ENCODE measurements around the gene STYXL1. TPM values are rescaled to one million over a fixed set of nuclear protein-coding genes. Genes with fewer than 3 reads are reported as not detected.

Gene STYXL1
- total RNA-seq, 4 donors from 2014 or later = 10.0 to 31.5 (median 17.3) TPM

DNA sequence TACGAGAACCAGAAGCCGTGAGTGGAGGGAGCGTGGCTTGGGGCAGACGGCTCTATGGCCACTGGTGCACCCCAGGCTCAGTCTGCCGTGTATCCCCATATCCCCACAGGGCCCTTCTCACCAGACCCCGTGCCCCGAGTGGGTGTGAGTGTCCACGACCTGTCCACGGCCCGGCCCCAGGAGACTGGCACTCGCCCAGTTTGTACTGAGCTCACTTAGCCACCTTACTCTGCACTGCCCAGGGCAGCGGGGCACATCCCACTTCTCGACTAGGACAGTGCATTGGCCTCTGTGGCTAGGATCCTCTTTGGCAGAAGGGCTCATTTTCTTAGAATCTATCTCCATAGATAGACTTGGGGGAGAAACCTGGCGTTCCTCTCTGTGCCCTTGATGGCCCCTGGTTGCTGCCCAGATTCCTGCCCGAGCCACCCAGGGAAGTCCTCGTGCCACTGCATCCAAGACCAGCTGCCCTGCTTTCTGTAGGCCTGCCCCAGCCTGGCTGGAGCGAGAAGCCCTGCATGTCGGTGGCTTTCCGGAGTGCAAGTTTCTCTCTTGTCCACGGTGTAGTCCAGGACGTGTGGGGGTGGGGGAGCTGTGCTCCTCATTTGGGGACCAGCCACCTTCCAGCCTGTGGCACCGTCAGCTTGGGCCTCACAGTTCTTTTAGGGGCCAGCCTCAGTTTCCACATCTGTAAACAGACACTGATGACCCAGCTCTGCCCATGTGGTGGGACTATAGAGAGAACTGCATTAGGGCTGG, 65.3 kb downstream of the STYXL1 start:
- DNase-seq (no peak), ATAC-seq (no peak)
- H3K27ac ChIP-seq = peak overlapping the region; percentile 8 to 71 (median 54)
- H3K4me3 ChIP-seq = no peak overlapping the region
- no peaks in the 10 kb centered on the region for H3K9me3 ChIP-seq
- H3K27me3 ChIP-seq = no peaks in the 10 kb centered on the region
- no peak for TF ChIP-seq POLR2A (IDR thresholded peaks at IDR 0.05)
- TF ChIP-seq, protein P1, sequence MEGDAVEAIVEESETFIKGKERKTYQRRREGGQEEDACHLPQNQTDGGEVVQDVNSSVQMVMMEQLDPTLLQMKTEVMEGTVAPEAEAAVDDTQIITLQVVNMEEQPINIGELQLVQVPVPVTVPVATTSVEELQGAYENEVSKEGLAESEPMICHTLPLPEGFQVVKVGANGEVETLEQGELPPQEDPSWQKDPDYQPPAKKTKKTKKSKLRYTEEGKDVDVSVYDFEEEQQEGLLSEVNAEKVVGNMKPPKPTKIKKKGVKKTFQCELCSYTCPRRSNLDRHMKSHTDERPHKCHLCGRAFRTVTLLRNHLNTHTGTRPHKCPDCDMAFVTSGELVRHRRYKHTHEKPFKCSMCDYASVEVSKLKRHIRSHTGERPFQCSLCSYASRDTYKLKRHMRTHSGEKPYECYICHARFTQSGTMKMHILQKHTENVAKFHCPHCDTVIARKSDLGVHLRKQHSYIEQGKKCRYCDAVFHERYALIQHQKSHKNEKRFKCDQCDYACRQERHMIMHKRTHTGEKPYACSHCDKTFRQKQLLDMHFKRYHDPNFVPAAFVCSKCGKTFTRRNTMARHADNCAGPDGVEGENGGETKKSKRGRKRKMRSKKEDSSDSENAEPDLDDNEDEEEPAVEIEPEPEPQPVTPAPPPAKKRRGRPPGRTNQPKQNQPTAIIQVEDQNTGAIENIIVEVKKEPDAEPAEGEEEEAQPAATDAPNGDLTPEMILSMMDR (IDR thresholded peaks at IDR 0.05 in 4 of 5, conservative IDR thresholded peaks at IDR 0.05 in 1 of 5) = no peak
- in situ Hi-C loops (cut with MboI; ENCODE audit: low sequenced_read_pairs in 4 of 4) = no loop called here
- H3K36me3 ChIP-seq = peaks cover 0 to 81% of the 10 kb centered on the region in 2 donors
- peaks cover 10 to 12% of the 10 kb centered on the region in 2 donors for H3K4me1 ChIP-seq
- intact Hi-C loops (cut with DNase I; ENCODE audit: low total_unique reads) = no loop called here

DNA sequence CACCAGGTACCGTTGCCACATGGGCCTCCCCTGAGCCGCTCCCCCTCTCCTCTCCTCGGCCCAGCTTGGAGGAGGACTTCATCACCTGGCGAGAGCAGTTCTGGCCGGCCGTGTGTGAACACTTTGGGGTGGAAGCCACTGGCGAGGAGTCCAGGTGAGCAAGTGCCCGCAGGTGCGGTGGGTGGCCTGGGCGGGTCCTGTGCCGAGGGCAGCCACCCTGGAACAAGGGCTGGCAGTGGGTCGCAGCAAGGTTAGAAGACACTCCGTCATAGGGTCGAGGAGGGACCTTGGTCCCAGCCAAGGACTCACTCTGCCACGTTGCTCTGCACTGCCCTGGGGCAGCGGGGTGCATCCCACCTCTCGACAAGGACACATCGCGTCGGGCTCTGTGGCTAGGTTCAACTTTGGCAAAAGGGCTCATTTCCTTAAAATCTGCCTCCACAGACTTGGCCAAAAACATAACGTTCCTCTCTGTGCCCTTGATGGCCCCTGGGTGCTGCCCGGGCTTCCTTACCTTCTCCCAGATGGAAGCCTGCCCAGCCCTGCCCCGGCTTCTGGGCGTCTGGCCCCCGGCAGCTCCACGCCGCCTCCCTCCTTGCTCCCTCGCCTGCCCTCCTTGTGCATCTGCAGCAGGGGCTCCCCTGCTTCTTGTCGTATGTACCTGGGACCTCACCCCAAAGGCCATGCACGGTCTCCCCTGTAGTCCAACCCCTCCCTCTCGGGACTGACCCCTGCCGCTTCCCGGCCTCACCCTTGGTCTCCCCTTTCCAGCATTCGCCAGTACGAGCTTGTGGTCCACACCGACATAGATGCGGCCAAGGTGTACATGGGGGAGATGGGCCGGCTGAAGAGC, 66.1 kb downstream of the STYXL1 start:
- intact Hi-C loops (cut with DNase I; ENCODE audit: low total_unique reads) = no loop called here
- no peaks in the 10 kb centered on the region for H3K9me3 ChIP-seq
- ATAC-seq = no peak
- H3K4me1 ChIP-seq = peaks cover 12% of the 10 kb centered on the region in 2 donors
- no peak for TF ChIP-seq POLR2A (IDR thresholded peaks at IDR 0.05)
- TF ChIP-seq, protein P1 (IDR thresholded peaks at IDR 0.05 in 4 of 5, conservative IDR thresholded peaks at IDR 0.05 in 1 of 5) = no peak
- no peak overlapping the region for H3K4me3 ChIP-seq
- peak overlapping the region in 1 of 4 donors; percentile 39 for H3K27ac ChIP-seq
- in situ Hi-C loops (cut with MboI; ENCODE audit: low sequenced_read_pairs in 4 of 4) = no loop called here
- H3K27me3 ChIP-seq = no peaks in the 10 kb centered on the region
- no peak for DNase-seq
- peaks cover 0 to 75% of the 10 kb centered on the region in 2 donors for H3K36me3 ChIP-seq

DNA sequence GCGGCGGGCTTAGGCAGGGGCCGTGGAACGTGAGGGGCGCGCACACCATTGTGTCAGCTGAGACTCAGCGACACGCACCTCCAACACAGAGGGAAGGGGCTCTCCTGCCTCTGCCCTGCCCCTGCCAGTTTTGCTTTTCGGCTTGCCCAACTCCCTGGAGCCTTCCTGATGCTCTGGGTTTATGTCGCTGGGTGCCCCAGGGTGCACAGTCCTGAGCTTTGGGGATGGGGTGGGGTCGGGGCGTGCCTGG, 66.7 kb downstream of the STYXL1 start:
- no peak for TF ChIP-seq POLR2A (IDR thresholded peaks at IDR 0.05)
- TF ChIP-seq, protein P1 (IDR thresholded peaks at IDR 0.05 in 4 of 5, conservative IDR thresholded peaks at IDR 0.05 in 1 of 5) = no peak
- Histone ChIP-seq H3K9me3 (no peaks in the 10 kb centered on the region), H3K4me3 (no peak overlapping the region), H3K36me3 (peaks cover 0 to 70% of the 10 kb centered on the region in 2 donors), H3K27me3 (no peaks in the 10 kb centered on the region), H3K27ac (no peak overlapping the region), H3K4me1 (peaks cover 12% of the 10 kb centered on the region in 2 donors)
- no peak for ATAC-seq
- intact Hi-C loops (cut with DNase I; ENCODE audit: low total_unique reads) = no loop called here
- DNase-seq = no peak
- in situ Hi-C loops (cut with MboI; ENCODE audit: low sequenced_read_pairs in 4 of 4) = no loop called here

DNA sequence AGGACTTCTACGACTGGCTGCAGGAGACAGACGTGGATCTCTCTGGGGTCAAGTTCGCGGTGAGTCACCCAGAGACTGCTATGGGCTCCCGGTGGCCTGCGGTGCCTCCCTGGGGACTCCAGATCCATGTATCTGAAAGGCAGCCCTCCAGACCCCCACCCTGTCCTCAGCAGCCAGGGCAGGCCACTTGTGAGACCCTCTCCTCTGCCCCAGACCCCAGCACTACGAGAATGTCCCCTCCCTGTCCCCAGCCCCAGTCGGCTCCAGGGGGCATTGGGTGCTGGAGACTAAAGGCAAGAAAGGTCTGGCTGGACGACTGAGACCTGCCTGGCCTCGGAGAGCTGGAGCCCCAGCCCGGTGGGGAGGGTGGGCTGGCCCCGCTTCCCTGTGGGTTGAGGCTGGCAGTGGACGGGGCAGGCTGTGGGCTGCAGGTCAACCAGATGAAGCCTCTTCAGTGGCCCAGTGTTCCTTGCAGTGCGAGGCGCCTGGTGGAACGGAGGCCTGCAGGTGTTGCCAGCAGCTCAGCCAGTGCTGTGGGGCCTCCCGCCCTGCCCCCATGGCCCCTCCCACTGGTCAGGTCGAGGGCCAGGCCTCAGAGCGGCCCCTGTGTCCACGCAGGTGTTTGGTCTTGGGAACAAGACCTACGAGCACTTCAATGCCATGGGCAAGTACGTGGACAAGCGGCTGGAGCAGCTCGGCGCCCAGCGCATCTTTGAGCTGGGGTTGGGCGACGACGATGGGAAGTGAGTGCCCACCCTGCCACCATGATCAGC, 67.2 kb downstream of the STYXL1 start:
- in situ Hi-C loops (cut with MboI; ENCODE audit: low sequenced_read_pairs in 4 of 4) = no loop called here

More for the DNA sequence above, 67.2 kb downstream of the STYXL1 start:
- no peak for ATAC-seq
- Histone ChIP-seq H3K4me3 (no peak overlapping the region), H3K36me3 (peaks cover 0 to 65% of the 10 kb centered on the region in 2 donors), H3K4me1 (peaks cover 12 to 13% of the 10 kb centered on the region in 2 donors), H3K27ac (peak overlapping the region in 3 of 4 donors; percentile 23 to 44 (median 31)), H3K9me3 (no peaks in the 10 kb centered on the region), H3K27me3 (no peaks in the 10 kb centered on the region)
- intact Hi-C loops (cut with DNase I; ENCODE audit: low total_unique reads) = no loop called here
- TF ChIP-seq, protein P1 (IDR thresholded peaks at IDR 0.05 in 4 of 5, conservative IDR thresholded peaks at IDR 0.05 in 1 of 5) = no peak
- TF ChIP-seq POLR2A (IDR thresholded peaks at IDR 0.05) = no peak
- DNase-seq = no peak

Data from gastrocnemius medialis (tissue), 4 donors.